OCI-LY1 (cell line): ENCODE measurements around the gene TMEM244.

Experiments used
- H2AFZ ChIP-seq: fragments of 200-600 bp; sonication (generic), shearing (Covaris generic); 2 replicates; pipeline ENCODE4 v1.6.0; 2014; ENCODE audit warnings: antibody characterized with exemption, mild to moderate bottlenecking, low read length
- H3F3A ChIP-seq: fragments of 200-600 bp; sonication (generic), shearing (Covaris generic); 2 replicates; pipeline ENCODE4 v1.6.0; 2014; ENCODE audit warnings: mild to moderate bottlenecking, antibody characterized with exemption, low read length, moderate library complexity; ENCODE audit not compliant: insufficient read depth
- H3K27ac ChIP-seq: fragments of 200-600 bp; sonication (generic); 2 replicates; pipeline ENCODE4 v1.5.1; 2014; ENCODE audit warnings: low read length, mixed run types, mild to moderate bottlenecking, low read depth; ENCODE audit not compliant: poor library complexity, severe bottlenecking
- H3K27me3 ChIP-seq: fragments of 200-600 bp; sonication (generic); 2 replicates; pipeline ENCODE4 v1.6.0; 2014; ENCODE audit warnings: antibody characterized with exemption, mild to moderate bottlenecking, low read length, moderate library complexity; ENCODE audit not compliant: insufficient read depth
- H3K36me3 ChIP-seq: fragments of 200-600 bp; sonication (generic); 2 replicates; pipeline ENCODE4 v1.6.1; 2014; ENCODE audit warnings: mild to moderate bottlenecking, antibody characterized with exemption, low read length, moderate library complexity, mixed read lengths; ENCODE audit not compliant: insufficient read depth
- H3K4me1 ChIP-seq: fragments of 200-600 bp; sonication (generic); 2 replicates; pipeline ENCODE4 v1.5.1; 2014; ENCODE audit warnings: mild to moderate bottlenecking, low read length, moderate library complexity; ENCODE audit not compliant: insufficient read depth, severe bottlenecking
- H3K4me2 ChIP-seq: fragments of 200-600 bp; sonication (generic), shearing (Covaris generic); 2 replicates; pipeline ENCODE4 v1.6.1; 2014; ENCODE audit warnings: low read length
- H3K4me3 ChIP-seq: fragments of 200-600 bp; sonication (generic); 2 replicates; pipeline ENCODE4 v1.5.1; 2014; ENCODE audit warnings: low read length, low read depth, mild to moderate bottlenecking, mixed read lengths; ENCODE audit not compliant: poor library complexity, severe bottlenecking
- H3K79me2 ChIP-seq: fragments of 200-600 bp; shearing (Covaris generic); 2 replicates; pipeline ENCODE4 v1.6.1; 2016; ENCODE audit warnings: mixed run types, low read length, mixed read lengths; ENCODE audit not compliant: insufficient read depth
- H3K9ac ChIP-seq: fragments of 200-600 bp; sonication (generic), shearing (Covaris generic); 2 replicates; pipeline ENCODE4 v1.6.1; 2014; ENCODE audit warnings: mild to moderate bottlenecking, low read length, mixed read lengths
- H3K9me2 ChIP-seq: fragments of 200-600 bp; sonication (generic), shearing (Covaris generic); 2 replicates; pipeline ENCODE4 v1.6.1; 2014; ENCODE audit warnings: low read depth, mild to moderate bottlenecking, low read length, mixed read lengths
- H3K9me3 ChIP-seq: fragments of 200-600 bp; shearing (Covaris generic); 2 replicates; pipeline ENCODE4 v1.6.1; 2014; ENCODE audit warnings: low read length, mixed read lengths
- H4K20me1 ChIP-seq: fragments of 200-600 bp; sonication (generic), shearing (Covaris generic); 2 replicates; pipeline ENCODE4 v1.6.0; 2016; ENCODE audit warnings: mild to moderate bottlenecking, low read length; ENCODE audit not compliant: insufficient read depth
- EZH2 ChIP-seq: fragments of 200-600 bp; sonication (generic), shearing (Covaris generic); IDR thresholded peaks from 2 replicates; pipeline ENCODE4 v1.8.0; 2017; ENCODE audit warnings: borderline replicate concordance, mixed run types, mild to moderate bottlenecking, antibody characterized with exemption, low read length, moderate library complexity, mixed read lengths
- TF ChIP-seq, protein P1 (sequence below): fragments of 200-600 bp; sonication (generic), shearing (Covaris generic); IDR thresholded peaks from 2 replicates; pipeline ENCODE4 v1.5.1; 2017; ENCODE audit warnings: mild to moderate bottlenecking, antibody characterized with exemption, low read length, moderate library complexity, mixed read lengths

The TMEM244 gene

GRCh38 chr6:129901910-129902309 is 40.8 kb upstream of the TMEM244 start:
- no peak for TF ChIP-seq EZH2
- TF ChIP-seq, protein P1, sequence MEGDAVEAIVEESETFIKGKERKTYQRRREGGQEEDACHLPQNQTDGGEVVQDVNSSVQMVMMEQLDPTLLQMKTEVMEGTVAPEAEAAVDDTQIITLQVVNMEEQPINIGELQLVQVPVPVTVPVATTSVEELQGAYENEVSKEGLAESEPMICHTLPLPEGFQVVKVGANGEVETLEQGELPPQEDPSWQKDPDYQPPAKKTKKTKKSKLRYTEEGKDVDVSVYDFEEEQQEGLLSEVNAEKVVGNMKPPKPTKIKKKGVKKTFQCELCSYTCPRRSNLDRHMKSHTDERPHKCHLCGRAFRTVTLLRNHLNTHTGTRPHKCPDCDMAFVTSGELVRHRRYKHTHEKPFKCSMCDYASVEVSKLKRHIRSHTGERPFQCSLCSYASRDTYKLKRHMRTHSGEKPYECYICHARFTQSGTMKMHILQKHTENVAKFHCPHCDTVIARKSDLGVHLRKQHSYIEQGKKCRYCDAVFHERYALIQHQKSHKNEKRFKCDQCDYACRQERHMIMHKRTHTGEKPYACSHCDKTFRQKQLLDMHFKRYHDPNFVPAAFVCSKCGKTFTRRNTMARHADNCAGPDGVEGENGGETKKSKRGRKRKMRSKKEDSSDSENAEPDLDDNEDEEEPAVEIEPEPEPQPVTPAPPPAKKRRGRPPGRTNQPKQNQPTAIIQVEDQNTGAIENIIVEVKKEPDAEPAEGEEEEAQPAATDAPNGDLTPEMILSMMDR: no peak
- Histone ChIP-seq H4K20me1 (no peaks in the 10 kb centered on the region), H3F3A (no peaks in the 10 kb centered on the region), H3K4me3 (no peak overlapping the region), H3K79me2 (no peaks in the 10 kb centered on the region), H2AFZ (no peak overlapping the region), H3K36me3 (no peaks in the 10 kb centered on the region), H3K9me3 (no peaks in the 10 kb centered on the region), H3K4me1 (no peaks in the 10 kb centered on the region), H3K4me2 (no peak overlapping the region), H3K27me3 (no peaks in the 10 kb centered on the region), H3K27ac (no peak overlapping the region), H3K9me2 (no peaks in the 10 kb centered on the region), H3K9ac (no peak overlapping the region)

GRCh38 chr6:129895692-129896091 is 34.6 kb upstream of the TMEM244 start:
- no peak overlapping the region for H2AFZ ChIP-seq
- H3K27ac ChIP-seq: no peak overlapping the region
- H3K9me2 ChIP-seq: no peaks in the 10 kb centered on the region
- H4K20me1 ChIP-seq: no peaks in the 10 kb centered on the region
- no peak for TF ChIP-seq EZH2
- TF ChIP-seq, protein P1: no peak
- H3K79me2 ChIP-seq: no peaks in the 10 kb centered on the region
- H3K4me3 ChIP-seq: no peak overlapping the region
- H3K9me3 ChIP-seq: no peaks in the 10 kb centered on the region
- H3K9ac ChIP-seq: no peak overlapping the region
- no peaks in the 10 kb centered on the region for H3F3A ChIP-seq
- no peak overlapping the region for H3K4me2 ChIP-seq
- no peaks in the 10 kb centered on the region for H3K36me3 ChIP-seq
- no peaks in the 10 kb centered on the region for H3K27me3 ChIP-seq
- no peaks in the 10 kb centered on the region for H3K4me1 ChIP-seq

GRCh38 chr6:129894921-129895320 is 33.8 kb upstream of the TMEM244 start:
- Histone ChIP-seq H3K4me2 (no peak overlapping the region), H3K36me3 (no peaks in the 10 kb centered on the region), H3K4me3 (no peak overlapping the region), H3K9ac (no peak overlapping the region), H3K79me2 (no peaks in the 10 kb centered on the region), H3K27ac (no peak overlapping the region), H2AFZ (no peak overlapping the region), H3K9me3 (no peaks in the 10 kb centered on the region), H3K9me2 (no peaks in the 10 kb centered on the region), H3F3A (no peaks in the 10 kb centered on the region), H3K4me1 (no peaks in the 10 kb centered on the region), H3K27me3 (no peaks in the 10 kb centered on the region), H4K20me1 (no peaks in the 10 kb centered on the region)
- no peak for TF ChIP-seq EZH2
- TF ChIP-seq, protein P1: no peak
